ENCODE data around the gene MAT1A.

GRCh38 chr10:80259405-80259871, 30.0 kb downstream of the MAT1A start:
- no peak for TF ChIP-seq CTCF (IDR thresholded peaks at IDR 0.05)
- TF ChIP-seq ZFX (IDR thresholded peaks at IDR 0.05; ENCODE audit: borderline replicate concordance) = no peak

Measured in 22Rv1 (cell line).